Brain microvascular endothelial cell (primary cell): ENCODE measurements around the gene CYSTM1.

ENCODE experiments used
- DNase-seq: peaks from one replicate; pipeline ENCODE4 v3.0.0-alpha.2; 2020
- H3K27ac ChIP-seq: fragments of 250-450 bp; sonication (Bioruptor Pico); 2 replicates; pipeline ENCODE4 v1.5.1; 2020; ENCODE audit warnings: mild to moderate bottlenecking, moderate library complexity
- H3K27me3 ChIP-seq: fragments of 250-450 bp; sonication (Bioruptor Pico); replicated peaks from 2 replicates; pipeline ENCODE4 v1.5.1; 2020; ENCODE audit warnings: mild to moderate bottlenecking
- H3K36me3 ChIP-seq: fragments of 250-450 bp; sonication (Bioruptor Pico); replicated peaks from 2 replicates; pipeline ENCODE4 v1.5.1; 2020; ENCODE audit warnings: mild to moderate bottlenecking
- H3K4me3 ChIP-seq: 2 replicates; pipeline ENCODE4 v1.5.1; 2011; ENCODE audit warnings: low read depth, mild to moderate bottlenecking, control low read depth, low read length, moderate library complexity
- CTCF ChIP-seq: IDR thresholded peaks from 2 replicates; pipeline ENCODE4 v1.5.1; 2011; ENCODE audit warnings: low read depth, mild to moderate bottlenecking, moderate library complexity, low read length, control low read depth, inconsistent platforms; ENCODE audit errors: missing control alignments
- in situ Hi-C: cut with HindIII; loops from 2 replicates; pipeline ENCODE4 v1.10.0; 2017; ENCODE audit warnings: low sequenced_read_pairs, low pct_ligation_motif_present

The CYSTM1 gene

GRCh38 chr5:140287801-140288521 is 113.0 kb downstream of the CYSTM1 start:
- H3K27me3 ChIP-seq: no peaks in the 10 kb centered on the region
- DNase-seq: no peak
- no peak overlapping the region for H3K27ac ChIP-seq
- in situ Hi-C loops: no loop called here
- H3K4me3 ChIP-seq: no peak overlapping the region
- H3K36me3 ChIP-seq: no peaks in the 10 kb centered on the region
- TF ChIP-seq CTCF: no peak

- in situ Hi-C loops: no loop called here
- no peak for TF ChIP-seq CTCF
These were observed 117.4 kb downstream of the CYSTM1 start for GRCh38 chr5:140292212-140293036.

More at GRCh38 chr5:140292212-140293036, 117.4 kb downstream of the CYSTM1 start:
- Histone ChIP-seq H3K27ac (peak overlapping the region; percentile 91), H3K27me3 (no peaks in the 10 kb centered on the region), H3K4me3 (no peak overlapping the region), H3K36me3 (no peaks in the 10 kb centered on the region)
- no peak for DNase-seq
